SIG-M5 treated with dmso at 0.1 percent for 504 hours (cell line): Measurements from ENCODE around the gene HDHD2.
A peak's percentile ranks its signal among the peaks of the same experiment; 100 is the strongest.
"Not testable (repeated sequence)": the region's sequence is repeated elsewhere in the genome, so short reads cannot be mapped to it uniquely, and the experiment has no call there.

Source experiments
- DNase-seq: peaks from one replicate; lab custom pipeline; 2025; ENCODE audit not compliant: unreplicated experiment; lab: John Stamatoyannopoulos, UW

The HDHD2 gene

GRCh38 chr18:47150029-47150823 lies at the start of gene HDHD2:
Gene HDHD2 (minus strand): TSS chr18:47150500. CDS start chr18:47136439, 14,061 bp downstream.
- DNase-seq: peak; percentile 77

- not testable (repeated sequence) for DNase-seq
Observed at GRCh38 chr18:47195961-47196360, 45.7 kb upstream of the HDHD2 start.

- DNase-seq: peak; percentile 24
Observed at GRCh38 chr18:47191961-47192360, 41.7 kb upstream of the HDHD2 start.

GRCh38 chr18:47187721-47188120 lies 37.4 kb upstream of the HDHD2 start:
- no peak for DNase-seq

- peak; percentile 8 for DNase-seq
Observed at GRCh38 chr18:47184419-47185050, 34.2 kb upstream of the HDHD2 start.

- DNase-seq: not testable (repeated sequence)
Observed at GRCh38 chr18:47182156-47182555, 31.9 kb upstream of the HDHD2 start.

- no peak for DNase-seq
Observed at GRCh38 chr18:47180765-47181164, 30.5 kb upstream of the HDHD2 start.

GRCh38 chr18:47179520-47179919 lies 29.2 kb upstream of the HDHD2 start:
- DNase-seq: no peak

- peak; percentile 90 for DNase-seq
Observed at GRCh38 chr18:47175898-47176575, 25.7 kb upstream of the HDHD2 start, which contains the start of gene IER3IP1. Gene IER3IP1 (minus strand): TSS chr18:47176364. CDS start chr18:47176277, 87 bp downstream.

- no peak for DNase-seq
Observed at GRCh38 chr18:47175283-47175897, 25.1 kb upstream of the HDHD2 start.

- no peak for DNase-seq
Observed at GRCh38 chr18:47174545-47175116, 24.3 kb upstream of the HDHD2 start.

- no peak for DNase-seq
Observed at GRCh38 chr18:47172476-47172875, 22.2 kb upstream of the HDHD2 start.

GRCh38 chr18:47168913-47169312 lies 18.6 kb upstream of the HDHD2 start:
- no peak for DNase-seq

GRCh38 chr18:47168509-47168908 lies 18.2 kb upstream of the HDHD2 start:
- DNase-seq: no peak

- DNase-seq: no peak
Observed at GRCh38 chr18:47166294-47166693, 16.0 kb upstream of the HDHD2 start.

GRCh38 chr18:47163241-47163640 lies 12.9 kb upstream of the HDHD2 start:
- no peak for DNase-seq

GRCh38 chr18:47160256-47160655 lies 10.0 kb upstream of the HDHD2 start:
- no peak for DNase-seq

- DNase-seq: not testable (repeated sequence)
Observed at GRCh38 chr18:47158404-47158803, 8.1 kb upstream of the HDHD2 start.

GRCh38 chr18:47151439-47151838 lies 1.1 kb upstream of the HDHD2 start:
- DNase-seq: no peak

GRCh38 chr18:47150824-47151366 lies 595 bp upstream of the HDHD2 start:
- no peak for DNase-seq
